GM04503 (cell line): ENCODE data around the gene LIMK2.

Experiments used
- DNase-seq: peaks from one replicate; pipeline ENCODE4 v3.0.0-alpha.2; 2012; ENCODE audit warnings: low read depth

The LIMK2 gene

GRCh38 chr22:31272522-31273446, 60.7 kb downstream of the LIMK2 start:
- DNase-seq, result no peak

- no peak for DNase-seq
These were observed 61.9 kb downstream of the LIMK2 start for GRCh38 chr22:31274017-31274416.

- no peak for DNase-seq
These were observed 62.9 kb downstream of the LIMK2 start for GRCh38 chr22:31275018-31275417.

- DNase-seq, result no peak
These were observed 63.5 kb downstream of the LIMK2 start for GRCh38 chr22:31275576-31275975.

- DNase-seq, result no peak
These were observed 64.5 kb downstream of the LIMK2 start for GRCh38 chr22:31276426-31277167.

GRCh38 chr22:31277741-31278140, 65.6 kb downstream of the LIMK2 start:
- DNase-seq, result no peak

GRCh38 chr22:31278151-31278621, 66.1 kb downstream of the LIMK2 start:
- no peak for DNase-seq

GRCh38 chr22:31278626-31279326, 66.7 kb downstream of the LIMK2 start:
- no peak for DNase-seq

- no peak for DNase-seq
These were observed 67.2 kb downstream of the LIMK2 start for GRCh38 chr22:31279327-31279669.

GRCh38 chr22:31279821-31280505, 67.9 kb downstream of the LIMK2 start:
- DNase-seq, result no peak

- no peak for DNase-seq
These were observed 69.6 kb downstream of the LIMK2 start for GRCh38 chr22:31281733-31282132.

- no peak for DNase-seq
These were observed 70.8 kb downstream of the LIMK2 start for GRCh38 chr22:31282748-31283468.

- DNase-seq, result no peak
These were observed 72.4 kb downstream of the LIMK2 start for GRCh38 chr22:31284281-31285155.

GRCh38 chr22:31286360-31287255, 74.5 kb downstream of the LIMK2 start:
- no peak for DNase-seq

- DNase-seq, result no peak
These were observed 75.9 kb downstream of the LIMK2 start for GRCh38 chr22:31287818-31288495.

GRCh38 chr22:31288496-31289240, 76.6 kb downstream of the LIMK2 start:
- DNase-seq, result no peak

- DNase-seq, result no peak
These were observed 77.2 kb downstream of the LIMK2 start for GRCh38 chr22:31289344-31289743.
